Keratinocyte (primary cell): Measurements from ENCODE around the gene NKIRAS1.

Experiments used
- CTCF ChIP-seq, 3 experiments: IDR thresholded peaks in 1 of 3; conservative IDR thresholded peaks in 1 of 3; optimal IDR thresholded peaks in 1 of 3; 2 replicates in 2 of 3; 3 replicates in 1 of 3; pipeline versions ENCODE3 to v1.5.1; 2011; ENCODE audit warnings: low read length in 3 of 3, mild to moderate bottlenecking in 3 of 3, moderate library complexity in 2 of 3, control low read depth in 1 of 3, inconsistent platforms in 1 of 3; ENCODE audit not compliant: insufficient read depth in 2 of 3; ENCODE audit errors: extremely low read depth in 1 of 3
- EZH2 ChIP-seq: IDR thresholded peaks from one replicate; pipeline ENCODE4 v1.6.1; 2012; ENCODE audit warnings: inconsistent platforms, mild to moderate bottlenecking, low read length, moderate library complexity

DNA sequence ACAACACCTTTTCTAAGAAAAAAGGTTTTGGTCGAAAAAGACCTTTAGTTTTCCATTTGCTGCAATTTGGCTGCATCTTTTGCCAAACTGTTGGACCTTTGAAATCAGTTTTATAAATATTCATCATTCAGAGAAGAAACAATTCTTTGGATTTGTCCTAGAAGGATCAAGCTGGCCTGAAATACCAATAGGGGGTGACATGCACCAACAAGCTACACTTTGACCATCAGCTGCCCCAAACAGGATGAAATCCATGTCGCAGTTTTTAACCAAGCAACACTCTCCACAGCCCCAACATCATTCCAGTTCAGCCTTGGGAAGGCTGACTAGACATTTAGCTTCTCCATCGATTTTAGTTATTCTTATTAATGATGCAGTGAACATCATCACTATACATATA, 9.9 kb upstream of the NKIRAS1 start:
- TF ChIP-seq CTCF (optimal IDR thresholded peaks at IDR 0.05 in 1 of 3, IDR thresholded peaks at IDR 0.05 in 1 of 3, conservative IDR thresholded peaks at IDR 0.05 in 1 of 3; ENCODE audit: extremely low read depth in 1 of 3, insufficient read depth in 2 of 3, low read length in 3 of 3) = peak in 1 of 3 experiments; percentile 38
- TF ChIP-seq EZH2 = no peak
